HG03066 (cell line): ENCODE measurements around the gene SH3TC1.

Experiments
- ATAC-seq: cut with Tn5 transposase; IDR thresholded peaks from one replicate; pipeline ENCODE4 v1.9.1; 2021; ENCODE audit warnings: low read depth; ENCODE audit not compliant: unreplicated experiment

Gene SH3TC1

GRCh38 chr4:8225706-8226443 lies 26.8 kb downstream of the SH3TC1 start:
- no peak for ATAC-seq

GRCh38 chr4:8227201-8227770 lies 28.2 kb downstream of the SH3TC1 start:
- no peak for ATAC-seq

GRCh38 chr4:8227771-8228318 lies 28.8 kb downstream of the SH3TC1 start:
- ATAC-seq: no peak

DNA sequence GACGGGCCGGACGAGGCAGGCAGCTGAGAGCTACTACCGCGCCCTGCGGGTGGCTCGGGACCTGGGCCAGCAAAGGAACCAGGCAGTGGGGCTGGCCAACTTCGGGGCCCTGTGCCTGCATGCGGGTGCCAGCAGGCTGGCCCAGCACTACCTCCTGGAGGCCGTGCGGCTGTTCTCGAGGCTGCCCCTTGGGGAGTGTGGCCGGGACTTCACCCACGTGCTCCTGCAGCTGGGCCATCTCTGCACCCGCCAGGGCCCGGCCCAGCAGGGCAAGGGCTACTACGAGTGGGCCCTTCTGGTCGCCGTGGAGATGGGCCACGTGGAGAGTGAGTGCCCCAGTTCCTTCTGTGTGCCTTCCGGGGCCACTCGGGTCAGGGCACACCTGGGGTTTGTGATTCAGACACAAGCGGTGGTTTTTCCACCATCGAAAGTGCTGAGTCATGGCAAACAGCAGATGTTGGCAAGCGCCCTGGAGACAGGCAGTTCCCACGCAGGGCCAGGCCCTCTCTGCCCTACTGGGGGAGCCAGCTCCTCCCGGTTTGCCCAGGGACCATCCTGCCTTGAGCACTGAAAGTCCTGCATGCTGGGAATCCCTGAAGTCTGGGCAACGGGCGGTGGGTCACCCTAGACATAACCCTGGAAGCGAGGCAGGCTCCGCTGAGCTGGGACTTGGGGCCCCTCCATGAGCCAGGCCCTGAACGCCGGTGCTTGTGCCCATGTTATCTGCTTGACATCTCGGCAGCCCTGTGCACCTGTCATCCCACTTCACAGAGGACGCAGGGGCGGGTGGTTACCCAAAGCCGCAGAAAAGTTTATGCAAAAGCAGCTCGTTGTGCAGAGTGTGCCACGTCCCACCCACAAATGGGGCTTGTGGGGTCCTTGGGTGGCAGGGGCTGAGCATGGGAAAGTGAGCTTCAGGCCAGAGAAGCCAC lies 29.5 kb downstream of the SH3TC1 start:
- ATAC-seq: peak; percentile 65

GRCh38 chr4:8229331-8229975 lies 30.4 kb downstream of the SH3TC1 start:
- ATAC-seq: no peak

- no peak for ATAC-seq
Measured at GRCh38 chr4:8230033-8230432, 30.9 kb downstream of the SH3TC1 start.

- ATAC-seq: no peak
Measured at GRCh38 chr4:8230891-8231290, 31.8 kb downstream of the SH3TC1 start.

DNA sequence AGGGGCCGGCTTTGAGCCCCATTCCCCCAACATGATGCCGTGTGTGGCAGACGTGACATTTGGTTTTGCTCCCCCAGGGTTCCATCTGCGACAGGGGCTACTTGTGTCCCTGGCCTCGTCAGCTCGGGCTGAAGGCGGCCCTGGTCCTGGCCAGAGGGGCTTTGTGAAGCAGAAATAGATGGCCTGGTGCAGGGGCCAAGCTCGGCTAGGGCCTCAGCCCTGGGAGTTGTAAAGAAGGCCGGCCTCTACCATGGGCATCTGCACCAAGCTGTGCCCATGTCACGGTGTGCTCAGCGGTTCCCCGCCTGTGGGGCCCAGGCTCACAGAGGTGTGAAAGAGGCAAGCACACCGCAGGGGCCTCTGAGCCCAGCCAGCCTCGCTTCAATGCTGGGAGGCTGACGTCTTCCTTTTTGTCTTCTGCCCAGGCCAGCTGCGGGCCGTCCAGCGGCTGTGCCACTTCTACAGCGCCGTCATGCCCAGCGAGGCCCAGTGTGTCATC lies 32.5 kb downstream of the SH3TC1 start:
- ATAC-seq: no peak

DNA sequence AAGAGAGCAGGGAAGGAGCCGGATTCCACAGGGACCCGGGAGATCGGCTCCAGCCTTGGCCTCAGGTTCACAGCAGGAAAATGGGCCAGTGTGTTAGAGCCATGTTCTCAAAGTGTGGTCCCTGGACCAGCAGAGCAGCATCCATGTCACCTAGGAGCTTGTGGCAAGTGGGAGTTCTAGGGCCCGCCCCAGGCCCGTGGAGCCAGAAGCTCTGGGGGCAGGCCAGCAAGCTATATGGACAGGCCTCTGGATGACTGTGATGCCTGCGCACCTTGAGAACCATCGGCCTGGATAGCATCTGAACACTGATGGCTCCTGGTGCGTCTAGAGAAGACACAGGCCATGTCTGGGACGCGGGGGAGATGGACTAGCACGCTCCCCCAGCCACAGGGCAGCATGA lies 33.7 kb downstream of the SH3TC1 start:
- no peak for ATAC-seq

DNA sequence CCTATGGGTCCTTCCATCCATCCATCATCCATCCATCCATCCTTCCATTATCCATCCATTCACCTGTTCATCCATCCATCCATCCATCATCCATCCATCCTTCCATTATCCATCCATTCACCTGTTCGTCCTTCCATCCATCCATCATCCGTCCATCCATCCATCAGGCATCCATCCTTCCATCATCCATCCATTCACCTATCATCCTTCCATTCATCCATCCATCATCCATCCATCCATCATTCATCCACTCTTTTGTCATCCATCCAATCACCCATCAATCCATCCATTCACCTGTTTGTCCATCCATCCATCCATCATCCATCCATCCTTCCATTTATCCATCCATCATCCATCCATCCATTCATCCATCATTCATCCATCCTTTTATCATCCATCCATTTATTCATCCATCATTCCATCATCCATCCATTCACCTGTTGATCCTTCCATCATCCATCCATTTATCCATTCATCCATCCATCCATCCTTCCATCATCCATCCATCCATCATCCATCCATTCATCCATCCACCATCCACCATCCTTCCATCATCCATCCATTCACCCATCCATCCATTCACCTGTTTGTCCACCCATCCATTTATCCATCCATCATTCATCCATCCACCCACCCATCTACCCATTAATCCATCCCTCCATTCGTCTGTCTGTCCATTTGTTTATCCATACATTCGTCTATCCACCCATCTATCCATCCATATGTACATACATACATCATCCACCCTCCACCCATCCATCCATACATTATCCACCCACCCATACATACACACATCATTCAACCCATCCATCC lies 34.8 kb downstream of the SH3TC1 start:
- no peak for ATAC-seq

- no peak for ATAC-seq
Measured at GRCh38 chr4:8234715-8235114, 35.6 kb downstream of the SH3TC1 start.

DNA sequence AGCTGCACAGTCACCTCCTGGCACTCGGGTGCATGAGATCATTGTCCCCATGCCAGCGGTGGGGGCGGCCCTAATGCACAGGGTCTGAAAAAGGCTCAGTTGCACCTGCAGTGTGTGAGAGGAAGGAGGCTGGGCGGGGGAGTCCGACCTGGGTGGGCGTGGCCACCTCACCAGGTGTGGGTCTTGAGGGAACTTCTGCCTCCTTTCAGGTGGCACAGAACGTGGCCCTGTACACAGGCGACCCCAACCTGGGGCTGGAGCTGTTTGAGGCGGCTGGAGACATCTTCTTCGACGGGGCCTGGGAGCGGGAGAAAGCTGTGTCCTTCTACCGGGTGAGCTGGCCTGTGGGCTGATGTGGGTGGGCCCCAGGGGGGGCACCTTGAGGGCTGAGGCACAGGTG lies 36.1 kb downstream of the SH3TC1 start:
- no peak for ATAC-seq

GRCh38 chr4:8235686-8236085 lies 36.6 kb downstream of the SH3TC1 start:
- no peak for ATAC-seq

DNA sequence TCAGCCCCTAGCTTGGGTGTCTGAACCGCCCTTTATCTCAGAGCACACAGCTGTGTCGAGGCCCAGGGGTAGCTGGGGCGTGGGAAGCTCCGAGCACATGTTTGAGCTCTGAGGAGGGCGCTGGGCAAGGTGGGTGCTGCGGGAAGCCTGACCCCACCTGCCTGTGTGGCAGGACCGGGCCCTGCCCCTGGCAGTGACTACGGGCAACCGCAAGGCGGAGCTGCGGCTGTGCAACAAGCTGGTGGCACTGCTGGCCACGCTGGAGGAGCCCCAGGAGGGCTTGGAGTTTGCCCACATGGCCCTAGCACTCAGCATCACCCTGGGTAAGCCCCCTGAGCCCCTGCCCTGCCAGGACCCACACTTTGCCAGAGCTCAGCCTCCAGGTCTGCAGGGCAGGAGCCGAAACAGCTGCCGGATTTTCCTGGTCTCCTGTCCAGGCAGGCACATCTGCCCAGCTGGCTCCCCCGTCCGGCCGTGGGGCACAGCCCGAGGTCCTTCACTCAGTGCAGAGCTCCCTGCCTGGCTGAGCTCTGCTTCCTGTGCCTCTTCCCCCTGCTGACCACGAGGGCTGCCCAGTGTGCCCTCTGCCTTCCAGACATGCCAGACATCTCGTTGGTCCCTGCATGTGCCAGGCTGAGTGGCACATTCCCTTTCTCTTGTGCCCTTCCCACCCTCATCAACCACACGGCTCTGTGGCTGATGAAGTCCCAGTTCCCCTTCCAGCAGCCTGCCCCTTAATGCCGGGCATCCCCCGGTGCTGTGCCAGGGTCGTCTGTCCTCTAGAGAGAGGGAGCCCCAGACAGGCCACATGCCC lies 37.2 kb downstream of the SH3TC1 start:
- ATAC-seq: no peak

- no peak for ATAC-seq
Measured at GRCh38 chr4:8236920-8237195, 37.8 kb downstream of the SH3TC1 start.

DNA sequence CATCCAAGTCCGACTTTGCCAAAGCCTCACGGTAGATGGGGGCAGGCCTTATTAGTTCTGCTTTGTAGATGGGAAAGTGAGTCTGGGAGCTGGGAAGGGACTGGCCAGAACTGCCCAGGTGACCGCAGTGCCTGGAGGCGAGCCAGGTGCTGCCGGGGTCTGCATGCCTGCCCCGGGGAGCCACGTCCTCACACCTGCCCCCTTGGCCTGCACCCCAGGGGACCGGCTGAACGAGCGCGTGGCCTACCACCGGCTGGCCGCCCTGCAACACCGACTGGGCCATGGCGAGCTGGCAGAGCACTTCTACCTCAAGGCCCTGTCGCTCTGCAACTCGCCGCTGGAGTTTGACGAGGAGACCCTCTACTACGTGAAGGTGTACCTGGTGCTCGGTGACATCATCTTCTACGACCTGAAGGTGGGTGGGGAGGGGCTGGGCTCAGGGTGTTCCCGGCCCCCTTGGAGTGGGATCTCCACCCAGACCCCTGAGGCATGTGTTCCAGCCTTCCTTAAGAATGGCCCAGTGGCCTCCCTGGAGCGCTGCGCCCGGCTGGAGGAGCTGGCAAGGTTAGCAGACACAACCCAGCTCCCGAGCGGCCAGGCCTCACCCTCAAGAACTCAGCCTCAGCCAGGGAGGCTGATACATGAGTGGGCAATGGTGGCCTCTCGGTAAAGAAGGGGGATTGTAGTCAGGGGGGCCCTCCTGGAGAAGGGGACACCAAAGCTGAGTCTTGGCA lies 38.3 kb downstream of the SH3TC1 start:
- ATAC-seq: no peak

DNA sequence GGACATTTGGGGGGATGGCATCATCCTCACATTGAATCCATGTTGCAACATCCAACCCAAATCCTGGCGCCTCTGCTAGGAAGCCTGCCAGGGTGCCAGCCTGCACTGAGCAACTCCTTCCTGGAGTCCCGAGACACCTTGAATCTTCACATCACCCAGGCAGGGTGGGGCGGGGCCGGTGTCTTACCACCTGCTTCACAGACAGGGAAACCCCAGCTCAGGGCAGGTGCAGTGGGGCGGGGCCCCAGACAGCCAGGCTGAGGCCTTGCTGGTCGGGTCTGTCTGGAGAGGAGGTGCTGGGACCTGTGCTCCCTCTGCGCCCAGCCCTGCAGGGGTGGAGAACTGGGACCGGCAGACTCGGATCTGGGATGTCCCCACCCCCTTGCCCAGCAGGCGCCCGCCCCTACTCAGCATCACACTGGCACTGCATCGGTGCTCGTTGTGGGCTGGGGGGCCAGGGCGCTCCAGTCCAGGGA lies 39.0 kb downstream of the SH3TC1 start:
- ATAC-seq: no peak

GRCh38 chr4:8238515-8239053 lies 39.5 kb downstream of the SH3TC1 start:
- ATAC-seq: no peak
